ENCODE data around the gene IFT172.
"Not testable (repeated sequence)": the region's sequence is repeated elsewhere in the genome, so short reads cannot be mapped to it uniquely, and the experiment has no call there.

Gene IFT172

GRCh38 chr2:27428213-27428977 lies 61.1 kb downstream of the IFT172 start, which contains the start of gene NRBP1:
Gene NRBP1 (plus strand): TSS chr2:27428631. CDS start chr2:27433274, 4,643 bp downstream.
- DNase-seq (ENCODE audit: low read depth in 3 of 3, low spot score in 1 of 3): peak; percentile 62 to 87 (median 70)

- DNase-seq (ENCODE audit: low read depth in 3 of 3, low spot score in 1 of 3): no peak
Observed at GRCh38 chr2:27427863-27428212, 61.7 kb downstream of the IFT172 start.

- not testable (repeated sequence) for DNase-seq (ENCODE audit: low read depth in 3 of 3, low spot score in 1 of 3)
Observed at GRCh38 chr2:27425039-27425438, 64.5 kb downstream of the IFT172 start.

- no peak for DNase-seq (ENCODE audit: low read depth in 3 of 3, low spot score in 1 of 3)
Observed at GRCh38 chr2:27422958-27423357, 66.6 kb downstream of the IFT172 start.

- DNase-seq (ENCODE audit: low read depth in 3 of 3, low spot score in 1 of 3): no peak
Observed at GRCh38 chr2:27421660-27422250, 67.8 kb downstream of the IFT172 start.

GRCh38 chr2:27420996-27421395 lies 68.5 kb downstream of the IFT172 start:
- DNase-seq (ENCODE audit: low read depth in 3 of 3, low spot score in 1 of 3): no peak

GRCh38 chr2:27416151-27416550 lies 73.4 kb downstream of the IFT172 start:
- no peak for DNase-seq (ENCODE audit: low read depth in 3 of 3, low spot score in 1 of 3)

- no peak for DNase-seq (ENCODE audit: low read depth in 3 of 3, low spot score in 1 of 3)
Observed at GRCh38 chr2:27412419-27413152, 77.0 kb downstream of the IFT172 start.

- peak; percentile 87 to 97 (median 93) for DNase-seq (ENCODE audit: low read depth in 3 of 3, low spot score in 1 of 3)
Observed at GRCh38 chr2:27409321-27410073, 80.0 kb downstream of the IFT172 start, which contains the start of gene PPM1G. Gene PPM1G (minus strand): TSS chr2:27409591. CDS start chr2:27409422, 169 bp downstream.

GRCh38 chr2:27408601-27409320 lies 80.8 kb downstream of the IFT172 start:
- no peak for DNase-seq (ENCODE audit: low read depth in 3 of 3, low spot score in 1 of 3)

- no peak for DNase-seq (ENCODE audit: low read depth in 3 of 3, low spot score in 1 of 3)
Observed at GRCh38 chr2:27407798-27408491, 81.6 kb downstream of the IFT172 start.

- DNase-seq (ENCODE audit: low read depth in 3 of 3, low spot score in 1 of 3): no peak
Observed at GRCh38 chr2:27400348-27401135, 89.0 kb downstream of the IFT172 start.

GRCh38 chr2:27398962-27399361 lies 90.6 kb downstream of the IFT172 start:
- DNase-seq (ENCODE audit: low read depth in 3 of 3, low spot score in 1 of 3): no peak
